HG02571 (cell line): Measurements from ENCODE around the gene NDUFA12.

ENCODE experiments used
- ATAC-seq: cut with Tn5 transposase; IDR thresholded peaks from one replicate; pipeline ENCODE4 v1.9.1; 2021; ENCODE audit warnings: mild to moderate bottlenecking, moderate library complexity; ENCODE audit not compliant: unreplicated experiment

Gene NDUFA12

GRCh38 chr12:94942663-94943062, 60.8 kb downstream of the NDUFA12 start:
- no peak for ATAC-seq

GRCh38 chr12:94941440-94941862, 62.0 kb downstream of the NDUFA12 start:
- ATAC-seq = no peak

GRCh38 chr12:94940771-94941170, 62.7 kb downstream of the NDUFA12 start:
- ATAC-seq = no peak

- ATAC-seq = no peak
Measured at GRCh38 chr12:94938583-94938982, 64.9 kb downstream of the NDUFA12 start.

DNA sequence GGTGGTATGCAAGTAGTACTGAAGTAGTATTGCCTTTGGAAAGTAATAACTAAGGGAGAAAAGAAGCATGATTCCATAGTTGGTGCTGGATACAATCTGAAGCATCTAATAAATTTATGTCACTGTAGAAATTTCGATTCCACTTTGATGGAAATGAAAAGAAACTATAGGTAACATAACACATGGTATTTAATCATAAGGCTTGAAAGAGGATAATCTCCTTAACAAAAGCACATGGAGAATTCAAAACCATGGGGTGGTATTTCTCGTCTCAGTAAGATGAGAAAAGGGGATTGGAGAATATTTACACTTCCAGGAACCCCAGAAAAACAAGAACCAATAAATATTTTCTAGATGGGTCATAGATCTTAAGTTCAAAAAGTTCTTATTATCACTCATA, 72.7 kb downstream of the NDUFA12 start:
- ATAC-seq = no peak

DNA sequence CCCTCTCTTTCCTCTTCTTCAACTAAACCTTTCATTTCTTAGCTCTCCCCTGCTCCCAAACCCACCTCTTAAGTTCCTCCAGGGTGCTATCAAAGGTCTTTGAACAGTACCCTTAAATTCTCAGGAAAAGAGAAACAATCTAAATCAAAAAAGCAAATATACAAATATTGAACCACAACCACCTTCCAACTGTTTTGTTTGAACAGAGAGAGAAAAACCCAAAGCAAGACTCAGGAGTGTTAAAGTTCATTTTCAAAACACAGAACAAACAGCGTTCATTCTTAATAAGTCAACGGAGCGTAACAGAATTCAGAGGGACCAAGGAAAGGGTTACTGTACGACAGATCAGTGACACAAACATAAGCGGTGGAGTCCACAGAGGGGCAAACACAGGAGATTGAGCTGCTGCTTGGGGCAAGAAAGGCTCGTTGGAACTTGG, 73.3 kb downstream of the NDUFA12 start:
- no peak for ATAC-seq

- ATAC-seq = no peak
Measured at GRCh38 chr12:94929780-94930179, 73.7 kb downstream of the NDUFA12 start.

- ATAC-seq = no peak
Measured at GRCh38 chr12:94925729-94926128, 77.8 kb downstream of the NDUFA12 start.

- no peak for ATAC-seq
Measured at GRCh38 chr12:94925206-94925605, 78.3 kb downstream of the NDUFA12 start.

- ATAC-seq = no peak
Measured at GRCh38 chr12:94922561-94922960, 80.9 kb downstream of the NDUFA12 start.
